ENCODE data around the gene CDK10.
A peak's percentile ranks its signal among the peaks of the same experiment; 100 is the strongest.
"Not testable (repeated sequence)": the region's sequence is repeated elsewhere in the genome, so short reads cannot be mapped to it uniquely, and the experiment has no call there.

Gene CDK10, protein sequence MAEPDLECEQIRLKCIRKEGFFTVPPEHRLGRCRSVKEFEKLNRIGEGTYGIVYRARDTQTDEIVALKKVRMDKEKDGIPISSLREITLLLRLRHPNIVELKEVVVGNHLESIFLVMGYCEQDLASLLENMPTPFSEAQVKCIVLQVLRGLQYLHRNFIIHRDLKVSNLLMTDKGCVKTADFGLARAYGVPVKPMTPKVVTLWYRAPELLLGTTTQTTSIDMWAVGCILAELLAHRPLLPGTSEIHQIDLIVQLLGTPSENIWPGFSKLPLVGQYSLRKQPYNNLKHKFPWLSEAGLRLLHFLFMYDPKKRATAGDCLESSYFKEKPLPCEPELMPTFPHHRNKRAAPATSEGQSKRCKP

GRCh38 chr16:89686520-89687091, at the start of gene CDK10:
Gene CDK10 (plus strand): TSS chr16:89686689. CDS start chr16:89686711, 22 bp downstream.
- DNase-seq = peak; percentile 87

GRCh38 chr16:89637379-89637778, 49.1 kb upstream of the CDK10 start:
- DNase-seq = no peak

DNA sequence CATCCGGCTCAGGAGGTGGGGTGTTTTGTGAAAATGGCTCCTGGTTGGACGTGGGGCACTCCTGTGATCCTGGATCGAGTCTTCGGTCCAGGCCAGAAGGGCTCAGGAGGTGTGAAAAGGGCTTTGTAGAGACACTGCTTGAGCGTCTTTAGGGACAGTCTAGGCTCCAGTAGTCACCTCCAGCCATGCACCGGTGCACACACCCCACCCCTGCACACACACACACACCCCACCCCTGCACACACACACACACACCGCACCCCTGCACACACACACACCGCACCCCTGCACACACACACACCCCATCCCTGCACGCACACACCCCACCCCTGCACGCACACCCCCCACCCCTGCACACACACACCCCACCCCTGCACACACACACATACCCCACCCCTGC, 48.0 kb upstream of the CDK10 start:
- DNase-seq = no peak

GRCh38 chr16:89639385-89639784, 47.1 kb upstream of the CDK10 start:
- DNase-seq = no peak

DNA sequence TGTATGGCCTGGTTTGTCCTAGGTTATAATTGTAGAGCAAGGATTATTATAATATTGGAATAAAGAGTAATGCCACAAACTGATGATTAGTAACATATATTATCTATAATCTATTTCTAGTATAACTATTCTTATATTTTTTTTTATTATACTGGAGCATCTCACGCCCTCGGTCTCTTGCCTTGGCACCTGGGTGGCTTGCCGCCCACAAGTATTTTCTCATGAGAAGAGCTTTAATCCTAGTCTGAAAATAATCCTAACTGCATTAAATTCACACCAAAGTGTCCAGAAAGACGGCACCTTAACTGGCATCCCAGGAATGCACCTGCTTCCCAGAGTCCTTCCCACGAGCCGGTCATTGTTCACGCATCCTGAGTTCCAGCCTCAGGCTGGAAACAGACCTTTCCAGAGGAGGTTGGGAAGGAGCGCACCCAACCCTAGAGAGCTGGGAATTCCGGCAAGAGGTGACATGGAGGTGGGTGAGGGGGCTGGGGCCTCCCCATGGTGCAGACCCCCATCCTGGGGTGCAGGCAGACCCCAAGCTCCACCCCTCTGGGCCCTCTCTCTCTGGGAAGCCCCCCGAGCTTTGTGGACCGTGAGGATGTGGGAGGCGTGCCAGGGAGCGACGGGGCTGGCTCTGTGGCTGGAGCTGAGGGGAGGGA, 44.9 kb upstream of the CDK10 start:
- no peak for DNase-seq

GRCh38 chr16:89642574-89642973, 43.9 kb upstream of the CDK10 start:
- DNase-seq = no peak

- no peak for DNase-seq
These were observed 42.7 kb upstream of the CDK10 start for GRCh38 chr16:89643769-89644300.

DNA sequence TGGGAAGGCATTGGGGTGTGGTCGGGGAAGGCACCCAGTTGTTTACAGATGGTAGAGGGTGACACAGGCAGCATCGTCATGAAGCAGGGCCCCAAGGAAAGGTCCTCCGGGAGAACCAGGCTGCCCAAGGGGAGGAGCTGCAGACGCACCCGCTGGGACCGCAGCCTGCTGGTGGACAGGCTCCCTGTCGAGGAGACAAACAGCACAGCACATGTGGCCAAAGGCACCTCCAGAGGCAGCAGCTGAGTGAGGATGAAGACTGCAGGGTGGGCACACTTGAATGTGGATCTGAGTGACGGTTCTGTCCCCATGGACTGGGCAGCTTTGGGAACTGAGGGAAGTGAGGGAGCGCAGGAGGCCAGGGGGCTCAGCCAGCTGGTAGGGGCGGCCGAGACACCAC, 41.4 kb upstream of the CDK10 start:
- DNase-seq = no peak

GRCh38 chr16:89646270-89646669, 40.2 kb upstream of the CDK10 start:
- no peak for DNase-seq

DNA sequence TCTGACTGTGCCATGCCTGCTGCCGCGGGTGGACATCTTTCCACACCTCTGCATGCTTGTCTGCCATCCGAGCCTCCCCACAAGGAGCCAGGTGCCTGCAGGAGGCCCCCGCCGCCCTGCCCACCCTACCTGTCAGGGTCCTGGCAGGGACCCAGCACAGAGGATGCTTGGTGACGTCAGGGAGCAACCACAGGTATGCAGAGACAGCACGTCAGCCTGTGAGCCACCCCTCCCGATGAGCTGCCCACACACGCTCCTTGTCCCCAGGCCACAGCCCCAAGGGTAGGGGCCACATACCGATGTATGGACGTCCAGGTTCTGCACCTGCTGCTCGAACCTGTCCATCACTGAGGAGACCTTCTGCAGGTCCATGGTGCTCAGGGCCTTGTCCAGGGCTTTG, 39.6 kb upstream of the CDK10 start:
- no peak for DNase-seq

GRCh38 chr16:89651584-89651983, 34.9 kb upstream of the CDK10 start:
- no peak for DNase-seq

DNA sequence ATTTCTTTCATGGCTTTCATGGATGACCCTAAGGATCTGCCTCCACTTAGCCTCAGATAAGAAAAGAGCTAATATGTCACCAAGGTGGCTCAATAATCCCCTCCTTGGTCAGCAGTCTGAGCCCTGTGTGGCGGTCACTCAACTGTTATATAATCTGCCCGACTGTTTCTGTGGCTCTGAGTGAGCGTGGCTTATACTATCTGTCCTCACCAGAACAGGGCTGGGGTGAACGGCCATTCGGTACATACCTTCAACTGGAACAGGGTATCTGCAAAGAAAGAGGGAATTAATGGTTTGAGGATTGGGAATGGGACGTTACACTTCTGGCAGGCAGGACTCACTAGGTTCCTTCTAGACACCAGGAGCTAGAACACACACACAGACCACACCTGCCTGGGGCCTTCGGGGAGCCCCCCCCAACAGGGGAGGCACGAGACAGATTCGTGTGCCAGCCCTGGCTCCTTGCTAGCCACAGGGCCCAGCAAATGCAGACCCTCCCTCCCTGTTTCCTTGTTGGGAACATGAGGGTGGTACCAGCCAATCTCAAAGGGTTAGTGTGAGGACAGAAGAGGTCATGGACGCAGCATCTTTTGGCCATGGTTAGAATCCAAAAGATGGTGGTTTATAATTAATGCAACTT, 32.7 kb upstream of the CDK10 start:
- DNase-seq = no peak

DNA sequence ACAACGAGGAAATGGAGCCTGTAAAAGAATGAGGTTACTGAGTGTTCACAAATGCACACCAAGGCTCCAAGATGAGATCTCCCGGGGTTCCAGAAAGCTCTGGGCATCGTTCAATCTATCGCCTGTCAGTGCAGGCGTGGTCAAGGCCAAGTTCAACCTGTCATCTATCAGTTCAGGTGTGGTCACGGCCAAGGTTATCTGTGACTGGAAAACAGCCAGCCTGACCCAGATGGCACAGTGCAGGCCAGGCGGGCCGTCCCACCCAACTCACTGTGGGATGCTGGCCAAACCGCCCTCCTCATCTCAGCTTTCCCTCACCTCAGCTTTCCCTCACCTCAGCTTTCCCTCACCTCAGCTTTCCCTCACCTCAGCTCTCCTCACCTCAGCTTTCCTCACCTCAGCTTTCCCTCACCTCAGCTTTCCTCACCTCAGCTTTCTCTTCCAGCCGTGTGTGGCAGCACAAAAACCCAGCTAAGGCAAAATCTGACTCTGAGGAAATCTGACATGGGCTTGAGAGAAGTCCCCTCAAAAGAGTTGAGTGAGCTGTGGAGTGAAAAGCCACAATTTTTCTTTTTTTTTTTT, 31.3 kb upstream of the CDK10 start:
- DNase-seq = no peak

- no peak for DNase-seq
These were observed 29.9 kb upstream of the CDK10 start for GRCh38 chr16:89656435-89657121.

DNA sequence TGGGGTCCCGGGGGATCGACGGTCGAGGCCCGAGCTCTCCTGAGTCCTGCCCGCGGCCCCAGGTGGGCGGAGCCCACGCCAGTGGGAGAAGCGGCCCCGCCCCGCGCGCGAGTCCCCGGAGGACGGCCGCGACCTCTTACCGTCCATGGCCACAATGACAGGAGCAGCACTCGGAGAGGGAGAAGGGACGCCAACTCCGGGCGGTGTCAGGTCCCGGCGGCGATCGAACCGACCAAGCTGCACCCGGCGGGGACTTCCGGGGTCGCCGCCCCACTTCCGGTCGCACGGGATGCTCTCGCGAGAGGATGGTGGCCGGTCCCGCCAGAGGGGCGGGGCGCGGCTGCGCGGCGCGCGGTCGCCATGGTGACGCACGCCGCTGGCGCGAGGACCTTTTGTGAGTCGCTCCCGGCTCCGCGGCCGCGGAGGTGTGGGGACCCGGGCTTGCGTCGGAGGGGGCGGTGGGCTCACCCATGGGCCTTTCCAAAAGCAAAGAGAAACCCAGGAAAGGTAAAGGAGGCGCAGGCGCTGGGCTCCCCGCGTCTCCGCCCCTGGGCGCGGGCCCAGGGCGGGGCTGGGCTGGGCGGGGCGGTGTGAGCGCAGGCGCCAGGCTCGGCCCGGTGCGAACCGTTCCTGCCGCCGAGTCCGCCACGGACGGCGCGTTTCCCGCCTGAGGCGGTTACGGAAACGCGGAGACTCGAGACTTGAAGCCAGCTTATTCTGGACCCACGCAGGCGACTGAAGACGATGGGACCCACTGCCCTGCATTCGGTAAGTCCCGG, 28.9 kb upstream of the CDK10 start, which contains the start of the genes CHMP1A and SPATA33:
TSS of gene CHMP1A (minus strand) at position 267 of the 779 bp plus-strand sequence. CDS start at position 147, 120 bp downstream.
TSS of gene SPATA33 (plus strand) at position 395 of the 779 bp plus-strand sequence. CDS start at position 471, 76 bp downstream.
- DNase-seq = peak; percentile 88

DNA sequence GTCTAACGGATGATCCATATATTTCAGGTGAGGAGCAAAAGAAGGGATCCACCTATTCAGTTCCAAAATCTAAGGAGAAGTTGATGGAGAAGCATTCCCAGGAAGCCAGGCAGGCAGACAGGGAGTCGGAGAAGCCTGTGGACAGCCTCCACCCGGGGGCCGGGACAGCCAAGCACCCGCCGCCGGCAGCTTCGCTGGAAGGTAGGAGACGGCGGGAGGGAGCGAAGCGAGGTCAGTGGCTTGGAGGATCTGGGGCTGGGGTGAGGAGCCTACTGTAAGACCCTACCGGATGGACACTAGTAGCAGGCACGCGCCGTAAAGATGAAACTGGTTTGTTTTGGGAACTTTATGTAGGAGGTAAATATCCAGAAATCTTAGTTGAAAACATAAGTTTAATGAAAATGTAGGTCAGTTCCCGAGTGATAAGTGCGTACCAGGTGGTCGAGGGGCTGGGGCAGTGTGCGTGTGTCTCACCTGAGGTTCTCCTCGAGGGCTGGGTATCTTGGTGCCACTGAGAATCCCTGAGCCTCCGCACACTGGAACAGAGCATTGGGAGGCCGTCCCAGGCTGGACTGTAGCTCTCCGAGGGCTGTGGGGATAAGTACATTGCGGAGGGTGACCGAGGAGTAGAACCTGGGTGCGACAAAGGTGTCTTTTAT, 28.1 kb upstream of the CDK10 start:
- DNase-seq = no peak

DNA sequence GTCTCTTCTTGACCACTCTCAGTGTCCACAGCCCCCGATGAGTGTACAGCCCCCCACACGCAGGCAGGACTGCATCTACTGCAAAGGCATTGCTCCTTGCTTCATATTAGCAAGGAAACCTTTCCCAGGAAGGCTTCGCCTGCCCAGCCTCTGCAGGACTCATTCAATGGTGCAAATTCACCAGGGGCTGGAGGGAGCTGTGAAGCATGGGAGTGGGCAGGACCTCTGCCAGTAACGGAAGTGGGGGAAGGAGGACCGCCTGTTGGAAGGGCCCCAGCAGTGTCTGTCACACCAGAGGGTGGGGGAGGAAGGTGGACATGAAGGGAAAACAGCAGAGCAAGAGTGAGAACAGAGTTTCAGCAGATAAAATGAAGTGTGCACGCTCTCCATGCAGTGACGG, 26.3 kb upstream of the CDK10 start:
- DNase-seq = no peak

GRCh38 chr16:89661215-89661614, 25.3 kb upstream of the CDK10 start:
- no peak for DNase-seq

DNA sequence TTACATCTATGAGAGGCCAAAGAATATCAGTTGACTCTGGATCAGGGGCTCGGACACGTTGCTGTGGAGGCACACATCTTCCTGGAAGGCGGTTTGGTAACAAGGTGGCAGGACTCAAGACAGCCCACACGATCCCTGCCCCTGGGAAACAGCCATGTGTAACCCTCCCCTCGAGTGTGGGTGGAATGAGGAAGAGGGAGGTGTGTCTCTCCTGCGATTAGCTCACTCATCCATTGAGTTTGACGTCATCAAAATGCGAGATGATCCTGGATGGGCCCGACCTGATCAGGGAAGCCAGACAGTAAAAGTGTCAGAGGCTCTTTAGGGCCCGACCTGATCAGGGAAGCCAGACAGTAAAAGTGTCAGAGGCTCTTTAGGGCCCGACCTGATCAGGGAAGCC, 22.3 kb upstream of the CDK10 start:
- DNase-seq = not testable (repeated sequence)

- DNase-seq = not testable (repeated sequence)
These were observed 19.5 kb upstream of the CDK10 start for GRCh38 chr16:89667000-89667399.

DNA sequence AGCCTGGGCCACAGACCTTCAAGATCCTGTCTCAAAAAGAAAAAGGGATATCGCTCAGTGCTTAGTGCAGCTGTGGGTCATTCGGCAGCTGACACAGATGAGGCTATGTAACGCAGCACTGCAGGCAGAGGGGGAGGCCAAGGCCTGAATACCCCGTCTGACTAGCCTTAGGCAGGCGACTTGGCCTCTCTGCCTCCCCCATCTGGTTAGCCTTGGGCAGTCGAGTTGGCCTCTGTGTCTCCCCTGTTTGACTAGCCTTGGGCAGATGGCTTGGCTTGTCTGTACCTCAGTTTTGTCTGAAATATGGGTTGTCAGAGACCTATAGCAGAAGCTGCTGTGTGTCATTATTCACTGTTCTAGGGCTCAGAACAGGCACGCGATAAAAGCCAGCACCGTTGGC, 18.9 kb upstream of the CDK10 start:
- no peak for DNase-seq
